ENCODE results near the gene SYTL1.

The SYTL1 gene

GRCh38 chr1:27403065-27403726 is 61.4 kb downstream of the SYTL1 start:
- DNase-seq (ENCODE audit: low read depth in 2 of 2) = no peak

All from stimulated activated CD4-positive, alpha-beta T cell treated with anti-CD3 and anti-CD28 coated beads, Interleukin-1b, Interleukin-23, amount 100 ng/mL, for 4 hours (primary cell).